ENCODE data around the gene SRR.

Gene SRR

DNA sequence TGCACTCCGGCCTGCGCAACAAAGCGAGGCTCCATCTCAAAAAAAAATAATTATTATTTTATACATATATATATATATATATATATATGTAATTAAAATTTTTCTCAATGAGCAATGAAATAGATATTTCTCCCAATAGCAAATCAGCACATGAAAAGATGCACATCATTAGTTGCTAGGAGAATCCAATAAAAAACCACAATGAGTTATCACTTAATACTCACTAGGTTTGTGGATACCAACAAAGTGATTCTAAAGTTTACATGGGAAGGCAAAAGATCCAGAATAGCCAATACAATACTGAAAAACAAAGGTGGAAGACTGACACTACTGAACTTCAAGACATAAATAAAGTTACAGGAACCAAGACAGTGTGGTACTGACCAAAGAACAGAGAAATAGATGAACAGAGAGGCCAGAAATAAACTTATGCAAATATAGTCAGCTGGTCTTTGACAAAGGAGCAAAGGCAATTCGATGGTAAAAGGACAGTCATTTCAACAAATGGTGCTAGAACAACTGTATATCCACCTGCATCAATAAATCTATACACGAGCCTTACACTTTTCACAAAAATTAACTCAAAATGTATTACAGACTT is 13.8 kb upstream of the SRR start:
- DNase-seq (ENCODE audit: low read depth, low spot score): no peak
- in situ Hi-C loops (cut with HindIII; ENCODE audit: low sequenced_read_pairs): no loop called here
- TF ChIP-seq, protein P1, sequence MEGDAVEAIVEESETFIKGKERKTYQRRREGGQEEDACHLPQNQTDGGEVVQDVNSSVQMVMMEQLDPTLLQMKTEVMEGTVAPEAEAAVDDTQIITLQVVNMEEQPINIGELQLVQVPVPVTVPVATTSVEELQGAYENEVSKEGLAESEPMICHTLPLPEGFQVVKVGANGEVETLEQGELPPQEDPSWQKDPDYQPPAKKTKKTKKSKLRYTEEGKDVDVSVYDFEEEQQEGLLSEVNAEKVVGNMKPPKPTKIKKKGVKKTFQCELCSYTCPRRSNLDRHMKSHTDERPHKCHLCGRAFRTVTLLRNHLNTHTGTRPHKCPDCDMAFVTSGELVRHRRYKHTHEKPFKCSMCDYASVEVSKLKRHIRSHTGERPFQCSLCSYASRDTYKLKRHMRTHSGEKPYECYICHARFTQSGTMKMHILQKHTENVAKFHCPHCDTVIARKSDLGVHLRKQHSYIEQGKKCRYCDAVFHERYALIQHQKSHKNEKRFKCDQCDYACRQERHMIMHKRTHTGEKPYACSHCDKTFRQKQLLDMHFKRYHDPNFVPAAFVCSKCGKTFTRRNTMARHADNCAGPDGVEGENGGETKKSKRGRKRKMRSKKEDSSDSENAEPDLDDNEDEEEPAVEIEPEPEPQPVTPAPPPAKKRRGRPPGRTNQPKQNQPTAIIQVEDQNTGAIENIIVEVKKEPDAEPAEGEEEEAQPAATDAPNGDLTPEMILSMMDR (IDR thresholded peaks at IDR 0.05; ENCODE audit: low read depth, low read length): no peak
- no peak overlapping the region for H3K4me3 ChIP-seq (ENCODE audit: low read depth, low read length)

DNA sequence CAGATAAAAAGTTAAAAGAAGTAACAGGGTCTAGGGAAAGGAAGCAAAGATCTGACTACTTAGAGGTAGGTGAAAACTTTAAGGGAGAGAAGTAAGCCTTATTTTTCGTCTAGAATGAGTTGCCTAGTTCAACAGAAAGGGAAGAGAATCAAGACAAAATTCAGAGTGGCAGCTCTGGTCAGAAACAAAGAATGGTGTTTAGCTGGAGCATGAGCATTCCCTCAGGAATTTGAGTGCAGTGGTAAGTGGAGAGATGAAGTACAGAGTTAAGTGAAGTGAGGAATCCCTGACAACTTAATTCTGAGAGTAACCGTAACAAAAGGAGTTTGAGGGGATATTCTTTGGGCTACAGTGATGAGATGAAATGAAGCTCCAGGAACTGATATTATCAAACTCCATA is 11.7 kb upstream of the SRR start:
- H3K4me3 ChIP-seq (ENCODE audit: low read depth, low read length): no peak overlapping the region
- no peak for DNase-seq (ENCODE audit: low read depth, low spot score)
- in situ Hi-C loops (cut with HindIII; ENCODE audit: low sequenced_read_pairs): no loop called here
- TF ChIP-seq, protein P1 (IDR thresholded peaks at IDR 0.05; ENCODE audit: low read depth, low read length): no peak

DNA sequence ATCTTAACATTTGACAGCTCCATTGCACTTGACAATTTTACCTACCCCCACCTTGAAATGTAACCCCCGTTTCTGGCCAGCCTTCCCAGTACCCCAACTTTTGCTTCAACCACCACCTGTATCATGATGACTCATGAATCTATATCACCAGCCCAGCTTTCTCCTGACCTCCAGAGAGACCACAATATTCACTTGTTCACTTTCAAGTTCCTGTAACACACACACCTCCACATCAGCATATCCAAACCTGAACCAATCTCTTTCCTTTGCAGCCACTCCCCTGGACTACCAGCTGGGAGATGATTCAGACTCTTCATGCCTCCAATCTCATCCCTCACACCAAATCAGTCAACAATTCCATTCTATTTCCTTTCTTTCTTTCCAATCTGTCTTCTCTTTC is 8.2 kb upstream of the SRR start:
- in situ Hi-C loops (cut with HindIII; ENCODE audit: low sequenced_read_pairs): no loop called here
- DNase-seq (ENCODE audit: low read depth, low spot score): no peak
- TF ChIP-seq, protein P1 (IDR thresholded peaks at IDR 0.05; ENCODE audit: low read depth, low read length): no peak
- H3K4me3 ChIP-seq (ENCODE audit: low read depth, low read length): no peak overlapping the region

DNA sequence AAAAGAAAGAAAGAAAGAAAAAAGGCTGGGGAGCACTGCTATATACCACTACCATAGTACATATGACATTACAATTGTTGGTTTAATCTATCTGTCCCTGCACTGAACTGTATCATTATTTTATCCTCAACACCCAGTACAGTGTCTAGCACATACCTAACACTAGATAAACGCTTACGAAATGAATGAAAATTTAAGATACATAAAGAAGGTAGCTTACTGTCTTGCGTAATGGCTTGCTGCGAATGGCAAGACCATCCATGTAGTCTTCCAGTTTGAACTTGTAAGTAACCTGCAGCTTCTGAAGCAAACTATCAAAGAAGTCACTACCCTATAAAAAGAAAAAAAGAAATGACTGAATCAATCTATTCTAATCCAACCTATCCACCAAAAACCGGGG is 6.7 kb upstream of the SRR start:
- H3K4me3 ChIP-seq (ENCODE audit: low read depth, low read length): no peak overlapping the region
- in situ Hi-C loops (cut with HindIII; ENCODE audit: low sequenced_read_pairs): no loop called here
- no peak for DNase-seq (ENCODE audit: low read depth, low spot score)
- TF ChIP-seq, protein P1 (IDR thresholded peaks at IDR 0.05; ENCODE audit: low read depth, low read length): no peak

DNA sequence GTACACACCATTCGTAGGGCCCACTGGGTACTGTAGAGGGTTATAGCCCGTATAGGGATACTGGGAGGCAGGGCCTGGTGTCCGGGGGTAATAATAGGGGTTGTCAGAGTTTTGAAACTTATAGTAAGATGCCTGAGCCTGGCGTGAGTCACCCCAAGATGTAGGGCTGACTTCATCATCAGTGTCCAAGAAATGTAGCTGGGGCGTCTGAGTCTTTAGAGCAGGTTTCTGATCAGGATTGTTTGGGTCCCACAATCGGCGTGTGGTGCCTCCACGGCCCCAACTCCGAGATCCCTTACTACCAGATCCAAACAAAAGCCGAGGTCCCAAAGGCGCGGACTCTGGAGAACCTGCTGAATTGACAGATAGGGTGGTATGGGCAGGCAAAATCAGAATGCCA is 4.6 kb upstream of the SRR start:
- H3K4me3 ChIP-seq (ENCODE audit: low read depth, low read length): no peak overlapping the region
- TF ChIP-seq, protein P1 (IDR thresholded peaks at IDR 0.05; ENCODE audit: low read depth, low read length): no peak
- DNase-seq (ENCODE audit: low read depth, low spot score): no peak
- in situ Hi-C loops (cut with HindIII; ENCODE audit: low sequenced_read_pairs): no loop called here

DNA sequence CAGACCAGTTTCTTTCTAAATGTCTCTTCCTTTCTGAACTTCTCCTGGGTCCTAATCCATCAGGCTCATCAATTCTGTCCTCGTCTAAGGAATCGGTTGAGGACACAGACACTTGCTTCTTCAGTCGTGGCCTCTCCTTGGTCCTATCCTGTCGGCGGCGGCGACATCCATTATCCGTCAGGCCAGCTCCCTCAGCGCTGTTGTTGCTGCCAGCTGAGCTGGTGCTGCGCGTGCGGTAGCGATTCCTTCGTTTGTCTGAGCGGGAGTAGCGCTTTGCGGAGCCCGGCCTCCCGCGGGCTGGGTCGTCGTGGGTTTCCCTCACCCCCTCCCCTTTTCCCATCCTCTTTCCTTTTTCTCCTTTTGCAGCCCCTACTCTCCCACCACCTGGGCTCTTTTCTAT is 4.0 kb upstream of the SRR start:
- DNase-seq (ENCODE audit: low read depth, low spot score): no peak
- in situ Hi-C loops (cut with HindIII; ENCODE audit: low sequenced_read_pairs): no loop called here
- TF ChIP-seq, protein P1 (IDR thresholded peaks at IDR 0.05; ENCODE audit: low read depth, low read length): no peak
- H3K4me3 ChIP-seq (ENCODE audit: low read depth, low read length): no peak overlapping the region

DNA sequence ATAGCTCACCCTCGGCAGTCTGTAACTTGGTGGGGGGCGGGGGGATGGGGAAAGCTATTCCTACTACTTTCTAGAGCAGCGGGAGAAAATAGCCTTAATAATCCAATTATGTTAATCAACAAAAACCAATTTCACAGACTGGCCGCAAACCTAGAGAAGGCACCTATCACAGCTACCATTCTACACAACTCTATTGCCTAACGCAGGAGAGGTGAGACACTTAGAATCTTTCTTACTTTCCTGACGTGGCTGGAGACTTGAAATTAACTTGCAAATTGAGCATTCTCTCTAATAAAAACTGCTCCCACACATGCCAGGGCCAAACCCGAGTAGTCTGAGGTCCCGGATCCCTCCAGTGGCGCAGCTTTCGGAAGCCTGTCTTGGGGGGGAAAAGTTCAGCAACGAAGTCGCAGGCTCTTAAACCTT is 959 bp upstream of the SRR start:
- in situ Hi-C loops (cut with HindIII; ENCODE audit: low sequenced_read_pairs): no loop called here
- TF ChIP-seq, protein P1 (IDR thresholded peaks at IDR 0.05; ENCODE audit: low read depth, low read length): no peak
- peak; percentile 22 for DNase-seq (ENCODE audit: low read depth, low spot score)
- H3K4me3 ChIP-seq (ENCODE audit: low read depth, low read length): peak overlapping the region; percentile 82

Measured in astrocyte of the spinal cord (primary cell).